Glutamatergic neuron (in vitro differentiated cells): ENCODE data around the gene PPP1R1A. TPM values are rescaled to one million over a fixed set of nuclear protein-coding genes. Genes with fewer than 3 reads are reported as not detected.

ENCODE experiments used
- DNase-seq: peaks from one replicate; pipeline ENCODE4 v3.0.0; 2022
- H3K27ac Mint-ChIP-seq: one replicate; pipeline ENCODE4 v1.8.0; 2020; ENCODE audit warnings: mild to moderate bottlenecking, mixed read lengths, inconsistent platforms; ENCODE audit not compliant: unreplicated experiment
- H3K27me3 Mint-ChIP-seq: one replicate; pipeline ENCODE4 v1.8.0; 2020; ENCODE audit warnings: mild to moderate bottlenecking, moderate library complexity, mixed read lengths, inconsistent platforms; ENCODE audit not compliant: unreplicated experiment
- H3K36me3 Mint-ChIP-seq: one replicate; pipeline ENCODE4 v1.8.0; 2020; ENCODE audit warnings: mild to moderate bottlenecking, mixed read lengths, inconsistent platforms; ENCODE audit not compliant: unreplicated experiment
- H3K4me1 Mint-ChIP-seq: one replicate; pipeline ENCODE4 v1.8.0; 2020; ENCODE audit warnings: mild to moderate bottlenecking, low read depth, mixed read lengths, inconsistent platforms; ENCODE audit not compliant: unreplicated experiment
- H3K4me3 Mint-ChIP-seq: one replicate; pipeline ENCODE4 v1.8.0; 2020; ENCODE audit warnings: mild to moderate bottlenecking, mixed read lengths, inconsistent platforms; ENCODE audit not compliant: unreplicated experiment
- H3K9me3 Mint-ChIP-seq: one replicate; pipeline ENCODE4 v1.8.0; 2020; ENCODE audit warnings: mild to moderate bottlenecking, moderate library complexity, mixed read lengths, inconsistent platforms; ENCODE audit not compliant: unreplicated experiment
- total RNA-seq: library from RNA; stranded (reverse); fragmentation: NEBNext Ultra II Directional; extraction: Animal tissue kit (Norgen Biotek cat#: 25700); gene quantifications from one replicate; pipeline ENCODE4 v1.2.1, GENCODE V29; 2021; ENCODE audit not compliant: unreplicated experiment
- TF ChIP-seq, protein P1 (sequence below): fragments of 200-600 bp; sonication (generic); IDR thresholded peaks from one replicate; pipeline ENCODE4 v1.5.0; 2021; ENCODE audit not compliant: partially characterized antibody, unreplicated experiment

PPP1R1A gene
- total RNA-seq, 1 donor from 2014 or later: 47.6 TPM

GRCh38 chr12:54569995-54570528, 18.4 kb downstream of the PPP1R1A start:
- Mint-ChIP-seq H3K27me3 (peaks cover 13% of the 10 kb centered on the region), H3K27ac (no peak overlapping the region), H3K4me3 (no peak overlapping the region), H3K36me3 (no peaks in the 10 kb centered on the region), H3K9me3 (peaks cover 2% of the 10 kb centered on the region), H3K4me1 (peaks cover 24% of the 10 kb centered on the region)
- no peak for DNase-seq
- TF ChIP-seq, protein P1, sequence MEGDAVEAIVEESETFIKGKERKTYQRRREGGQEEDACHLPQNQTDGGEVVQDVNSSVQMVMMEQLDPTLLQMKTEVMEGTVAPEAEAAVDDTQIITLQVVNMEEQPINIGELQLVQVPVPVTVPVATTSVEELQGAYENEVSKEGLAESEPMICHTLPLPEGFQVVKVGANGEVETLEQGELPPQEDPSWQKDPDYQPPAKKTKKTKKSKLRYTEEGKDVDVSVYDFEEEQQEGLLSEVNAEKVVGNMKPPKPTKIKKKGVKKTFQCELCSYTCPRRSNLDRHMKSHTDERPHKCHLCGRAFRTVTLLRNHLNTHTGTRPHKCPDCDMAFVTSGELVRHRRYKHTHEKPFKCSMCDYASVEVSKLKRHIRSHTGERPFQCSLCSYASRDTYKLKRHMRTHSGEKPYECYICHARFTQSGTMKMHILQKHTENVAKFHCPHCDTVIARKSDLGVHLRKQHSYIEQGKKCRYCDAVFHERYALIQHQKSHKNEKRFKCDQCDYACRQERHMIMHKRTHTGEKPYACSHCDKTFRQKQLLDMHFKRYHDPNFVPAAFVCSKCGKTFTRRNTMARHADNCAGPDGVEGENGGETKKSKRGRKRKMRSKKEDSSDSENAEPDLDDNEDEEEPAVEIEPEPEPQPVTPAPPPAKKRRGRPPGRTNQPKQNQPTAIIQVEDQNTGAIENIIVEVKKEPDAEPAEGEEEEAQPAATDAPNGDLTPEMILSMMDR: no peak

- TF ChIP-seq, protein P1: no peak
- Mint-ChIP-seq H3K27ac (no peak overlapping the region), H3K27me3 (peaks cover 13% of the 10 kb centered on the region), H3K4me3 (no peak overlapping the region), H3K36me3 (no peaks in the 10 kb centered on the region), H3K4me1 (peaks cover 27% of the 10 kb centered on the region), H3K9me3 (no peaks in the 10 kb centered on the region)
- DNase-seq: no peak
Observed at GRCh38 chr12:54569072-54569471, 19.4 kb downstream of the PPP1R1A start.

GRCh38 chr12:54566792-54567191, 21.7 kb downstream of the PPP1R1A start:
- Mint-ChIP-seq H3K4me3 (no peak overlapping the region), H3K36me3 (peaks cover 6% of the 10 kb centered on the region), H3K27ac (no peak overlapping the region), H3K27me3 (peaks cover 7% of the 10 kb centered on the region), H3K9me3 (peaks cover 2% of the 10 kb centered on the region), H3K4me1 (peaks cover 26% of the 10 kb centered on the region)
- no peak for DNase-seq
- TF ChIP-seq, protein P1: no peak

GRCh38 chr12:54565986-54566544, 22.4 kb downstream of the PPP1R1A start:
- TF ChIP-seq, protein P1: no peak
- peak overlapping the region; percentile 21 for H3K4me3 Mint-ChIP-seq
- peaks cover 6% of the 10 kb centered on the region for H3K36me3 Mint-ChIP-seq
- peaks cover 2% of the 10 kb centered on the region for H3K9me3 Mint-ChIP-seq
- H3K27me3 Mint-ChIP-seq: peaks cover 7% of the 10 kb centered on the region
- peak overlapping the region; percentile 57 for H3K27ac Mint-ChIP-seq
- H3K4me1 Mint-ChIP-seq: peaks cover 23% of the 10 kb centered on the region
- peak; percentile 47 for DNase-seq

- DNase-seq: no peak
- Mint-ChIP-seq H3K27me3 (peaks cover 7% of the 10 kb centered on the region), H3K36me3 (peaks cover 6% of the 10 kb centered on the region), H3K27ac (peak overlapping the region; percentile 57), H3K9me3 (peaks cover 2% of the 10 kb centered on the region), H3K4me3 (no peak overlapping the region), H3K4me1 (peaks cover 20% of the 10 kb centered on the region)
- TF ChIP-seq, protein P1: no peak
Observed at GRCh38 chr12:54565310-54565985, 23.0 kb downstream of the PPP1R1A start.
